SK-N-SH treated with all-trans-retinoic acid at 6 μM for 48 hours (cell line): ENCODE results near the gene TSPAN33.

ENCODE experiments used
- ATAC-seq: fragments of 200-7000 bp; cut with Tn5 transposase; 3 replicates; pipeline ENCODE4 v1.9.1; 2020; ENCODE audit warnings: mild to moderate bottlenecking, moderate library complexity
- ARNTL ChIP-seq: fragments of 450-650 bp; formaldehyde crosslinking; IDR thresholded peaks from 2 replicates; pipeline ENCODE4 v1.5.0; 2020; ENCODE audit warnings: low read depth, mild to moderate bottlenecking, moderate library complexity, borderline replicate concordance
- BACH2 ChIP-seq: fragments of 250-450 bp; sonication (Bioruptor Pico); IDR thresholded peaks from 2 replicates; pipeline ENCODE4 v1.9.0; 2021; ENCODE audit warnings: mild to moderate bottlenecking, borderline replicate concordance
- CSDC2 ChIP-seq: fragments of 250-450 bp; sonication (Bioruptor Pico); IDR thresholded peaks from 2 replicates; pipeline ENCODE4 v1.5.0; 2020; ENCODE audit warnings: mild to moderate bottlenecking, moderate library complexity
- ESRRG ChIP-seq: fragments of 250-450 bp; sonication (Bioruptor Pico); IDR thresholded peaks from 2 replicates; pipeline ENCODE4 v1.6.1; 2021; ENCODE audit warnings: mild to moderate bottlenecking
- GLIS3 ChIP-seq: fragments of 250-450 bp; sonication (Bioruptor Pico); IDR thresholded peaks from 2 replicates; pipeline ENCODE4 v1.5.0; 2020; ENCODE audit warnings: mild to moderate bottlenecking, moderate library complexity
- ISL1 ChIP-seq: fragments of 250-450 bp; sonication (Bioruptor Pico); IDR thresholded peaks from 2 replicates; pipeline ENCODE4 v2.1.2; 2022; ENCODE audit warnings: mild to moderate bottlenecking, moderate library complexity
- OSR1 ChIP-seq: fragments of 250-450 bp; sonication (Bioruptor Pico); IDR thresholded peaks from 2 replicates; pipeline ENCODE4 v1.8.0; 2022; ENCODE audit warnings: moderate library complexity, mild to moderate bottlenecking, inconsistent platforms
- PPARA ChIP-seq: fragments of 250-450 bp; sonication (Bioruptor Pico); IDR thresholded peaks from 2 replicates; pipeline ENCODE4 v1.5.0; 2020; ENCODE audit warnings: mild to moderate bottlenecking, borderline replicate concordance
- RARB ChIP-seq: fragments of 250-450 bp; sonication (Bioruptor Pico); IDR thresholded peaks from 2 replicates; pipeline ENCODE4 v1.8.0; 2021; ENCODE audit warnings: mild to moderate bottlenecking, moderate library complexity
- SNAI2 ChIP-seq: fragments of 250-450 bp; sonication (Bioruptor Pico); IDR thresholded peaks from 2 replicates; pipeline ENCODE4 v1.5.0; 2020; ENCODE audit warnings: mild to moderate bottlenecking, moderate library complexity
- TCF4 ChIP-seq: fragments of 250-450 bp; sonication (Bioruptor Pico); IDR thresholded peaks from 2 replicates; pipeline ENCODE4 v1.8.0; 2021; ENCODE audit warnings: mild to moderate bottlenecking, moderate library complexity, borderline replicate concordance
- TOX ChIP-seq: fragments of 250-450 bp; sonication (Bioruptor Pico); IDR thresholded peaks from 2 replicates; pipeline ENCODE4 v1.8.0; 2021; ENCODE audit warnings: mild to moderate bottlenecking, moderate library complexity, borderline replicate concordance
- ZC3H10 ChIP-seq: fragments of 250-450 bp; sonication (Bioruptor Pico); IDR thresholded peaks from 2 replicates; pipeline ENCODE4 v1.5.1; 2021; ENCODE audit warnings: mild to moderate bottlenecking, moderate library complexity
- ZFP3 ChIP-seq: fragments of 250-450 bp; sonication (Bioruptor Pico); IDR thresholded peaks from 2 replicates; pipeline ENCODE4 v1.5.0; 2020; ENCODE audit warnings: mild to moderate bottlenecking, moderate library complexity
- ZFP30 ChIP-seq: fragments of 450-650 bp; formaldehyde crosslinking; IDR thresholded peaks from 2 replicates; pipeline ENCODE4 v1.5.0; 2022; ENCODE audit warnings: mild to moderate bottlenecking, moderate library complexity
- ZNF565 ChIP-seq: fragments of 450-650 bp; formaldehyde crosslinking; conservative IDR thresholded peaks from 2 replicates; pipeline ENCODE4 v1.5.0; 2020; ENCODE audit warnings: low read depth, mild to moderate bottlenecking, moderate library complexity
- ZNF70 ChIP-seq: fragments of 450-650 bp; formaldehyde crosslinking; IDR thresholded peaks from 2 replicates; pipeline ENCODE4 v1.5.0; 2020; ENCODE audit warnings: mild to moderate bottlenecking, moderate library complexity
- ZNF8 ChIP-seq: fragments of 450-650 bp; formaldehyde crosslinking; IDR thresholded peaks from 2 replicates; pipeline ENCODE4 v1.5.0; 2020; ENCODE audit warnings: mild to moderate bottlenecking, moderate library complexity
- TF ChIP-seq, protein P1 (sequence below): fragments of 250-450 bp; sonication (Bioruptor Pico); IDR thresholded peaks from 2 replicates; pipeline ENCODE4 v1.5.1; 2020; ENCODE audit warnings: low read depth, mild to moderate bottlenecking, moderate library complexity
- TF ChIP-seq, protein P2 (sequence below): fragments of 250-450 bp; sonication (Bioruptor Pico); IDR thresholded peaks from 2 replicates; pipeline ENCODE4 v1.8.0; 2021; ENCODE audit warnings: low read depth, mild to moderate bottlenecking, moderate library complexity, borderline replicate concordance
- TF ChIP-seq, protein P3 (sequence below): fragments of 250-450 bp; sonication (Bioruptor Pico); IDR thresholded peaks from 2 replicates; pipeline ENCODE4 v1.8.0; 2020; ENCODE audit warnings: mild to moderate bottlenecking, moderate library complexity, borderline replicate concordance
- TF ChIP-seq, protein P4 (sequence below): fragments of 250-450 bp; sonication (Bioruptor Pico); IDR thresholded peaks from 2 replicates; pipeline ENCODE4 v1.5.0; 2020; ENCODE audit warnings: mild to moderate bottlenecking, moderate library complexity

Gene TSPAN33

DNA sequence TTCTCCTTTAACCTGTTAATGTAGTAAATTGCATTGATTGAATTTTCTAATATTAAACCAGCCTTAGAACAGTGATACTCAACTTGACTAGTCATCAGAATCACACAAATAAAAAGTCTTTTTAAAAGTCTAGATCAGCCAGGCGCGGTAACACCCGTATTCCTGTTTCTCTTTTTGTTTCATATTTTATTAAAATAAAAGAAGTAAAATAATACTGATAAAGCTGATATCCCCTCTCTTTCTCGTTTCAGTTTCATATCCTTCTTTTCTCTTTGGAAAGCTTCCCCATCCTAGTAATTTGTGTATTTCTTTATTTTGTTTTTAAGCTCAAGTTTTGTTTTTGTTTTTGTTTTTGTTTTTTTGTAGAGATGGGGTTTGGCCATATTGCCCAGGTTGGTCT is 53.3 kb downstream of the TSPAN33 start:
- no peak for TF ChIP-seq ZNF70 (CRISPR knock-in tag)
- TF ChIP-seq, protein P1, sequence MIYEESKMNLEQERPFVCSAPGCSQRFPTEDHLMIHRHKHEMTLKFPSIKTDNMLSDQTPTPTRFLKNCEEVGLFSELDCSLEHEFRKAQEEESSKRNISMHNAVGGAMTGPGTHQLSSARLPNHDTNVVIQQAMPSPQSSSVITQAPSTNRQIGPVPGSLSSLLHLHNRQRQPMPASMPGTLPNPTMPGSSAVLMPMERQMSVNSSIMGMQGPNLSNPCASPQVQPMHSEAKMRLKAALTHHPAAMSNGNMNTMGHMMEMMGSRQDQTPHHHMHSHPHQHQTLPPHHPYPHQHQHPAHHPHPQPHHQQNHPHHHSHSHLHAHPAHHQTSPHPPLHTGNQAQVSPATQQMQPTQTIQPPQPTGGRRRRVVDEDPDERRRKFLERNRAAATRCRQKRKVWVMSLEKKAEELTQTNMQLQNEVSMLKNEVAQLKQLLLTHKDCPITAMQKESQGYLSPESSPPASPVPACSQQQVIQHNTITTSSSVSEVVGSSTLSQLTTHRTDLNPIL (CRISPR knock-in tag), result no peak
- no peak for TF ChIP-seq ISL1 (CRISPR knock-in tag)
- TF ChIP-seq, protein P2, sequence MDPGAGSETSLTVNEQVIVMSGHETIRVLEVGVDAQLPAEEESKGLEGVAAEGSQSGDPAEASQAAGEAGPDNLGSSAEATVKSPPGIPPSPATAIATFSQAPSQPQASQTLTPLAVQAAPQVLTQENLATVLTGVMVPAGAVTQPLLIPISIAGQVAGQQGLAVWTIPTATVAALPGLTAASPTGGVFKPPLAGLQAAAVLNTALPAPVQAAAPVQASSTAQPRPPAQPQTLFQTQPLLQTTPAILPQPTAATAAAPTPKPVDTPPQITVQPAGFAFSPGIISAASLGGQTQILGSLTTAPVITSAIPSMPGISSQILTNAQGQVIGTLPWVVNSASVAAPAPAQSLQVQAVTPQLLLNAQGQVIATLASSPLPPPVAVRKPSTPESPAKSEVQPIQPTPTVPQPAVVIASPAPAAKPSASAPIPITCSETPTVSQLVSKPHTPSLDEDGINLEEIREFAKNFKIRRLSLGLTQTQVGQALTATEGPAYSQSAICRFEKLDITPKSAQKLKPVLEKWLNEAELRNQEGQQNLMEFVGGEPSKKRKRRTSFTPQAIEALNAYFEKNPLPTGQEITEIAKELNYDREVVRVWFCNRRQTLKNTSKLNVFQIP (CRISPR knock-in tag), result no peak
- TF ChIP-seq SNAI2 (CRISPR knock-in tag), result no peak
- no peak for TF ChIP-seq ZNF8
- no peak for TF ChIP-seq PPARA (CRISPR knock-in tag)
- TF ChIP-seq TOX, result no peak
- TF ChIP-seq ARNTL (CRISPR knock-in tag), result no peak

DNA sequence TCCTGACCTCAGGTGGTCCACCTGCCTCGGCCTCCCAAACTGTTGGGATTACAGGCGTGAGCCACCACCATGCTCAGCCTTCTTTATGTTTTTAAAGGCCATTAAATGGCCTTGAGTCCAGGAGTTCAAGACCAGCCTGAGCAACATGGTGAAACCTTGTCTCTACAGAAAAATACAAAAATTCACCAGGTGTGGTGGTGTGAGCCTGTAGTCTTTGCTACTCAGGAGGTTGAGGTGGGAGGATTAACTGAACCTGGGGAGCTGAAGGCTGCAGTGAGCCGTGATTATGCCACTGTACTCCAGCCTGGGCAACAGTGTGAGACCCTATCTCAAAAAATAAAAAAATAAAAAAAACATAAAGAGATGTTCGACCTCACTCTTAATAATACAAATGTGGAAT is 54.9 kb downstream of the TSPAN33 start:
- ATAC-seq, result no peak
- TF ChIP-seq ISL1 (CRISPR knock-in tag), result no peak
- no peak for TF ChIP-seq ZFP30 (CRISPR knock-in tag)
- TF ChIP-seq, protein P3, sequence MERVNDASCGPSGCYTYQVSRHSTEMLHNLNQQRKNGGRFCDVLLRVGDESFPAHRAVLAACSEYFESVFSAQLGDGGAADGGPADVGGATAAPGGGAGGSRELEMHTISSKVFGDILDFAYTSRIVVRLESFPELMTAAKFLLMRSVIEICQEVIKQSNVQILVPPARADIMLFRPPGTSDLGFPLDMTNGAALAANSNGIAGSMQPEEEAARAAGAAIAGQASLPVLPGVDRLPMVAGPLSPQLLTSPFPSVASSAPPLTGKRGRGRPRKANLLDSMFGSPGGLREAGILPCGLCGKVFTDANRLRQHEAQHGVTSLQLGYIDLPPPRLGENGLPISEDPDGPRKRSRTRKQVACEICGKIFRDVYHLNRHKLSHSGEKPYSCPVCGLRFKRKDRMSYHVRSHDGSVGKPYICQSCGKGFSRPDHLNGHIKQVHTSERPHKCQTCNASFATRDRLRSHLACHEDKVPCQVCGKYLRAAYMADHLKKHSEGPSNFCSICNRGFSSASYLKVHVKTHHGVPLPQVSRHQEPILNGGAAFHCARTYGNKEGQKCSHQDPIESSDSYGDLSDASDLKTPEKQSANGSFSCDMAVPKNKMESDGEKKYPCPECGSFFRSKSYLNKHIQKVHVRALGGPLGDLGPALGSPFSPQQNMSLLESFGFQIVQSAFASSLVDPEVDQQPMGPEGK (CRISPR knock-in tag), result no peak
- TF ChIP-seq, protein P1 (CRISPR knock-in tag), result no peak
- no peak for TF ChIP-seq ARNTL (CRISPR knock-in tag)
- TF ChIP-seq ZNF8, result no peak
- TF ChIP-seq ZNF565 (CRISPR knock-in tag), result no peak
- TF ChIP-seq BACH2 (CRISPR knock-in tag), result no peak
- TF ChIP-seq CSDC2, result no peak
- TF ChIP-seq ZC3H10 (CRISPR knock-in tag), result no peak
- TF ChIP-seq ZNF70 (CRISPR knock-in tag), result no peak
- TF ChIP-seq, protein P2 (CRISPR knock-in tag), result no peak
- TF ChIP-seq, protein P4, sequence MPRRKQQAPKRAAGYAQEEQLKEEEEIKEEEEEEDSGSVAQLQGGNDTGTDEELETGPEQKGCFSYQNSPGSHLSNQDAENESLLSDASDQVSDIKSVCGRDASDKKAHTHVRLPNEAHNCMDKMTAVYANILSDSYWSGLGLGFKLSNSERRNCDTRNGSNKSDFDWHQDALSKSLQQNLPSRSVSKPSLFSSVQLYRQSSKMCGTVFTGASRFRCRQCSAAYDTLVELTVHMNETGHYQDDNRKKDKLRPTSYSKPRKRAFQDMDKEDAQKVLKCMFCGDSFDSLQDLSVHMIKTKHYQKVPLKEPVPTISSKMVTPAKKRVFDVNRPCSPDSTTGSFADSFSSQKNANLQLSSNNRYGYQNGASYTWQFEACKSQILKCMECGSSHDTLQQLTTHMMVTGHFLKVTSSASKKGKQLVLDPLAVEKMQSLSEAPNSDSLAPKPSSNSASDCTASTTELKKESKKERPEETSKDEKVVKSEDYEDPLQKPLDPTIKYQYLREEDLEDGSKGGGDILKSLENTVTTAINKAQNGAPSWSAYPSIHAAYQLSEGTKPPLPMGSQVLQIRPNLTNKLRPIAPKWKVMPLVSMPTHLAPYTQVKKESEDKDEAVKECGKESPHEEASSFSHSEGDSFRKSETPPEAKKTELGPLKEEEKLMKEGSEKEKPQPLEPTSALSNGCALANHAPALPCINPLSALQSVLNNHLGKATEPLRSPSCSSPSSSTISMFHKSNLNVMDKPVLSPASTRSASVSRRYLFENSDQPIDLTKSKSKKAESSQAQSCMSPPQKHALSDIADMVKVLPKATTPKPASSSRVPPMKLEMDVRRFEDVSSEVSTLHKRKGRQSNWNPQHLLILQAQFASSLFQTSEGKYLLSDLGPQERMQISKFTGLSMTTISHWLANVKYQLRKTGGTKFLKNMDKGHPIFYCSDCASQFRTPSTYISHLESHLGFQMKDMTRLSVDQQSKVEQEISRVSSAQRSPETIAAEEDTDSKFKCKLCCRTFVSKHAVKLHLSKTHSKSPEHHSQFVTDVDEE, result no peak

More for the DNA sequence above, 53.3 kb downstream of the TSPAN33 start:
- no peak for ATAC-seq

DNA sequence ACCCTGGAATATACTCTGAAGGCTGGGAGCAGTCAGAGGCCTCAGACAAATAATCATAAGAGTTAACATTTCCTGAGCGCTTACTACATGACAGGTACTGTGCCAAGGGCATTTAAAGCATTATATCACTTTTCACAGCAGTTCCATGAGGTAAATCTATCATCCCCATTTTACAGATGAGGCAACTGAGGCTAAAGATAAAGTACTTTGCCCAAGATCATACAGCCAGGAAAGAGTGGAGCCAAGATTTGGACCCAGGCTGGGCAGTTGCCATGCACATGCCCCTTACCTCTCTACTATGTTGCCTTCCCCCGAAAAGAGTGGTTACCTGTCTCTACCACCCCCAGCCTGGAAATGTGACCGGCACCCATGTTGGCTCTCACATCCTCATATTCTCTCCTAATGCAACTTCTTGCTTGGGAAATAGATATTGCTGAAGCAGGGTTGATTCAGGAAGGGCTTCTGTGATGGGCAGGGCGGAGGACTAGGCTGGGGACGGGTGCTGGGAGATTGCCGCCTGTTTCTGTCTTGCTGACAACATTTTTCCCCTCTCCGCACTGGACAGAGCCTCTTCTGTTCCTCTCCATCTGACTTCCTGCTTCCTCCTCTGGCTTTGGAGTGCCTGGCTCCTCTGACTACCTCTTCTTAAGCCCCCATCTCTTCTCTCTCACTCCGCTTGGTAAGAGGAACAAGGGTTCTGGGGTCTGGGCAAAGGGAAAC is 57.7 kb downstream of the TSPAN33 start:
- TF ChIP-seq TCF4, result no peak
- TF ChIP-seq GLIS3 (CRISPR knock-in tag), result no peak
- no peak for TF ChIP-seq BACH2 (CRISPR knock-in tag)
- TF ChIP-seq ESRRG (CRISPR knock-in tag), result no peak
- TF ChIP-seq RARB (CRISPR knock-in tag), result no peak
- no peak for TF ChIP-seq OSR1
- TF ChIP-seq, protein P1 (CRISPR knock-in tag), result no peak
- no peak for TF ChIP-seq PPARA (CRISPR knock-in tag)
- TF ChIP-seq CSDC2, result no peak
- TF ChIP-seq TOX, result no peak
- no peak for TF ChIP-seq ZNF565 (CRISPR knock-in tag)
- TF ChIP-seq ZC3H10 (CRISPR knock-in tag), result no peak
- TF ChIP-seq ISL1 (CRISPR knock-in tag), result no peak
- TF ChIP-seq, protein P3 (CRISPR knock-in tag), result no peak
- no peak for TF ChIP-seq ZFP3
- no peak for ATAC-seq
